Measurements from ENCODE around the gene LNX2.
A peak's percentile ranks its signal among the peaks of the same experiment; 100 is the strongest.

Gene LNX2

DNA sequence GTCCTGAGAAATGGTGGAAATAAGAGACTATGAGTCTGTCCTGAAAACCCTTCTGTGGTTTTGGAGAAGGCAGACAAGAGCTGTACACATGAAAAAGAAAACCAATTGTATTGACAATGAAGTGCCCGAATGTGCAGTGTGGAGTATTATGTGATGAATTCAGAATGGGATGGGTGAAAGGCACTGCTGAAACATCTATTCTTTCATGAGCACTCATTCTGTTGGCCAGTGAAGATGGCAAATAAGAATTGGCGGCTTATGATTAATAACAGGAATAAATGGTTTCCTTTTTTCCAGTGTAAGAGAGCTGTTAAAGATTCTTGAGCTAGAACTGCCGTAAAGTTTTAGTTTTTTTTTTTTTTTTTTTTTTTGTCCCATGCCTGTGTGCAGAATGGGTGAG, 7.1 kb upstream of the LNX2 start:
- H3K27ac Mint-ChIP-seq: no peak overlapping the region

GRCh38 chr13:27625839-27626238, 5.5 kb upstream of the LNX2 start:
- H3K9me3 Mint-ChIP-seq: peaks cover 5% of the 10 kb centered on the region
- H3K4me1 Mint-ChIP-seq: peaks cover 78% of the 10 kb centered on the region
- no peak overlapping the region for H3K4me3 Mint-ChIP-seq
- H3K36me3 Mint-ChIP-seq: peaks cover 31% of the 10 kb centered on the region
- no peaks in the 10 kb centered on the region for H3K27me3 Mint-ChIP-seq
- peak overlapping the region; percentile 43 for H3K27ac Mint-ChIP-seq

More for the DNA sequence above, 7.1 kb upstream of the LNX2 start:
- Mint-ChIP-seq H3K27me3 (no peaks in the 10 kb centered on the region), H3K9me3 (peaks cover 5% of the 10 kb centered on the region), H3K4me3 (no peak overlapping the region), H3K36me3 (peaks cover 40% of the 10 kb centered on the region), H3K4me1 (peaks cover 91% of the 10 kb centered on the region)

DNA sequence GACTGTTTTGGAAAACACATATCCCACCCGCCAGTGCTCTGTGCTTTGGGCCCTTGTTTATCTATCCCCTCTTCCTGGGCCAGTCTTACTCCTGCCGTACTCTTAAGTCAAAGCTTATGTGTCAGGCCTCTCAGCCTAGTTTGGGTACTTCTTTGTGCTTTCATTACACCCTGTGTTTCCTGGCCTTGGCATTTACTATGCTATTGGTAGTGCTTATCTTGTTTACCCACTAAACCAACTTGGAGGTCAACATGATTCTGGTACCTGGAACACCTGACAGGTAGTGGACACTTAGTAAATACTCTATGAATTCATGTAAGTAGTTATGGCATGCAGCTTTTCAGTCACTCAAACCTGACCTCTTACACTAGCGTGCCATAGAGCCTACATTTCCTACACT, 3.7 kb upstream of the LNX2 start:
- Mint-ChIP-seq H3K4me1 (peaks cover 76% of the 10 kb centered on the region), H3K27me3 (no peaks in the 10 kb centered on the region), H3K4me3 (peak overlapping the region; percentile 97), H3K27ac (no peak overlapping the region), H3K9me3 (peaks cover 5% of the 10 kb centered on the region), H3K36me3 (peaks cover 30% of the 10 kb centered on the region)

DNA sequence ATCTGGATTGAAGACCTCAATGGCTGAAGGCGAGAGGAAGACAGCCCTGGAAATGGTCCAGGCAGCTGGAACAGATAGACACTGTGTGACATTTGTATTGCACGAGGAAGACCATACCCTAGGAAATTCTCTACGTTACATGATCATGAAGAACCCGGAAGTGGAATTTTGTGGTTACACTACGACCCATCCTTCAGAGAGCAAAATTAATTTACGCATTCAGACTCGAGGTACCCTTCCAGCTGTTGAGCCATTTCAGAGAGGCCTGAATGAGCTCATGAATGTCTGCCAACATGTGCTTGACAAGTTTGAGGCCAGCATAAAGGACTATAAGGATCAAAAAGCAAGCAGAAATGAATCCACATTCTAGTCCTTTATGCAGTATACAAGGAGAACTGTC, 2.6 kb upstream of the LNX2 start:
- Mint-ChIP-seq H3K27ac (no peak overlapping the region), H3K9me3 (peaks cover 5% of the 10 kb centered on the region), H3K4me3 (peak overlapping the region; percentile 97), H3K27me3 (no peaks in the 10 kb centered on the region), H3K36me3 (peaks cover 30% of the 10 kb centered on the region), H3K4me1 (peaks cover 76% of the 10 kb centered on the region)

- Mint-ChIP-seq H3K27ac (peak overlapping the region; percentile 91), H3K4me3 (peak overlapping the region; percentile 97)
These were observed 1.9 kb upstream of the LNX2 start for GRCh38 chr13:27622102-27622820.

GRCh38 chr13:27621366-27622101, 1.2 kb upstream of the LNX2 start, which contains the start of gene POLR1D:
POLR1D (plus strand) TSS chr13:27621892; CDS start chr13:27621984, 92 bp downstream.
- peaks cover 5% of the 10 kb centered on the region for H3K9me3 Mint-ChIP-seq
- peak within 1 kb of the TSS; percentile 97 for H3K4me3 Mint-ChIP-seq
- peaks cover 24% of the 10 kb centered on the region for H3K36me3 Mint-ChIP-seq
- peaks cover 68% of the 10 kb centered on the region for H3K4me1 Mint-ChIP-seq
- H3K27me3 Mint-ChIP-seq: no peaks in the 10 kb centered on the region
- H3K27ac Mint-ChIP-seq: peak within 1 kb of the TSS; percentile 91

More at GRCh38 chr13:27622102-27622820, 1.9 kb upstream of the LNX2 start:
- H3K9me3 Mint-ChIP-seq: peaks cover 5% of the 10 kb centered on the region
- H3K27me3 Mint-ChIP-seq: no peaks in the 10 kb centered on the region
- H3K4me1 Mint-ChIP-seq: peaks cover 76% of the 10 kb centered on the region
- peaks cover 27% of the 10 kb centered on the region for H3K36me3 Mint-ChIP-seq

- peaks cover 24% of the 10 kb centered on the region for H3K36me3 Mint-ChIP-seq
- H3K27ac Mint-ChIP-seq: peak overlapping the region; percentile 89
- no peaks in the 10 kb centered on the region for H3K27me3 Mint-ChIP-seq
- peaks cover 5% of the 10 kb centered on the region for H3K9me3 Mint-ChIP-seq
- H3K4me1 Mint-ChIP-seq: peaks cover 63% of the 10 kb centered on the region
- peak overlapping the region; percentile 95 for H3K4me3 Mint-ChIP-seq
These were observed 712 bp upstream of the LNX2 start for GRCh38 chr13:27621116-27621365.

GRCh38 chr13:27619728-27620376, 477 bp downstream of the LNX2 start:
- peaks cover 16% of the 10 kb centered on the region for H3K36me3 Mint-ChIP-seq
- H3K27me3 Mint-ChIP-seq: no peaks in the 10 kb centered on the region
- peak overlapping the region; percentile 95 for H3K4me3 Mint-ChIP-seq
- peak overlapping the region; percentile 84 for H3K27ac Mint-ChIP-seq
- peaks cover 1% of the 10 kb centered on the region for H3K9me3 Mint-ChIP-seq
- H3K4me1 Mint-ChIP-seq: peaks cover 60% of the 10 kb centered on the region

- Mint-ChIP-seq H3K27ac (peak overlapping the region; percentile 84), H3K27me3 (no peaks in the 10 kb centered on the region), H3K4me3 (peak overlapping the region; percentile 95), H3K9me3 (no peaks in the 10 kb centered on the region), H3K4me1 (peaks cover 59% of the 10 kb centered on the region), H3K36me3 (peaks cover 15% of the 10 kb centered on the region)
These were observed 1.1 kb downstream of the LNX2 start for GRCh38 chr13:27619093-27619727.

GRCh38 chr13:27617881-27618321, 2.4 kb downstream of the LNX2 start:
- Mint-ChIP-seq H3K36me3 (peaks cover 6% of the 10 kb centered on the region), H3K9me3 (no peaks in the 10 kb centered on the region), H3K27me3 (no peaks in the 10 kb centered on the region), H3K4me1 (peaks cover 58% of the 10 kb centered on the region), H3K27ac (no peak overlapping the region), H3K4me3 (no peak overlapping the region)

DNA sequence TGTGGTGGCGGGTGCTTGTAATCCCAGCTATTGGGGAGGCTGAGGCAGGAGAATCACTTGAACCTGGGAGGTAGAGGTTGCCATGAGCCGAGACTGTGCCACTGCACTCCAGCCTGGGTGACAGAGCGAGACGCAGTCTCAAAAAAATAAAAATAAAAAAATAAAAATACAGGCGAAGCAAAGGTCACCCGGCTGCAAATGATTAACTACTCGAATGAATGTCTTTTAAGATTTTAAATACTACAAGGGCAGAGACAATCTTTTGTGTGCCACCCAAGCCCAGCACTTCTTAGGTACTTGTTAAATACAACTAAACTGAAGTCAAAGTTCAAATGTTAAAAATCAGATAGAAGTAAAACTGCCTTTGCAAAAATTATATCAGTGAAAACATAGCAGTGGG, 6.7 kb downstream of the LNX2 start:
- Mint-ChIP-seq H3K27ac (no peak overlapping the region), H3K9me3 (no peaks in the 10 kb centered on the region), H3K27me3 (no peaks in the 10 kb centered on the region), H3K4me3 (no peak overlapping the region), H3K4me1 (peaks cover 64% of the 10 kb centered on the region), H3K36me3 (peaks cover 5% of the 10 kb centered on the region)

DNA sequence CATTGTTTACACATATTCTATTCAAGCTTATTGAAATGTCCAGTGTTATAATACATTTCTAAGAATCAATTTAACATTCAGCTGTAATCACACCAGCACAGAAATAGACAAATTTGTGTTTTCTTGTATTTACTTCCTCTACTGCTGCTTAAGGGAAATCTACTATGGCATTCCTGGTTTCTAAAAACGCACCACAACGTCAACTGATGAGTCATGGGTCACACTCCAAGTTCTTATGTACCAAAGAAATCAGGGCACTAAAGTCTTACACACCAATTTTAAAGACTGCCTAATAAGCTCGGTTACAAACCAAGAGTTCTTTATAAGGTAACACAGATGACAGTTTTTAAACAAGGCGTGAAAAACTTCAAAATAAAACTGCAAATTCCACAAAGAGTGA, 13.2 kb downstream of the LNX2 start:
- Mint-ChIP-seq H3K27me3 (no peaks in the 10 kb centered on the region), H3K4me3 (no peak overlapping the region), H3K4me1 (peaks cover 52% of the 10 kb centered on the region), H3K36me3 (peaks cover 9% of the 10 kb centered on the region), H3K9me3 (no peaks in the 10 kb centered on the region), H3K27ac (no peak overlapping the region)

DNA sequence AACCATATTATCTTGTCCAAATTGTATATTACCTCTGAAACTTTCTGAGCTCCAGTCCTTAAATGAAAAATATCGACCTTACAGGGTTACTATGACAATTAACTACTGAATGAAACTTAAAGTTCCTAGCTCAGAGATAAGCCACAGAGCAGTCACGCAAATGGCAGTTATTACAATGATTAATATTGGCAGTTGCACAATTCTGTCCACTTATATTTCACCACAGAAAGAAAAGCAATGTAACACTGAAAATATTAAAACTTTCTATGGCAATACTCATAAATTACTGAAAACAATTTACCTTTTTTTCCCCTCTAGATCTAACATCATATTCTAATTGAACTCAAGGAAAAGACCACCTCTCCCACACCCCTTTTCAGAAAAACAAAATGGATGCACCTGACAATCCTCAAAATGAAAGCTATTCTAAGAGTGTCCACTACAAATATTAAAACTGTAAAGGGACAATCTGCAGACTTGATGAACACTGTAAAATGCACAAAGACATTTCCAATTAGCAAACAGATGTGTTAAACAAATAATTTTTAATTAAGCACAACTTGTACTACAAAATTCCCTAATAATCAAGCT, 14.6 kb downstream of the LNX2 start:
- Mint-ChIP-seq H3K27ac (no peak overlapping the region), H3K9me3 (no peaks in the 10 kb centered on the region), H3K27me3 (no peaks in the 10 kb centered on the region), H3K36me3 (peaks cover 9% of the 10 kb centered on the region), H3K4me3 (no peak overlapping the region), H3K4me1 (peaks cover 48% of the 10 kb centered on the region)

DNA sequence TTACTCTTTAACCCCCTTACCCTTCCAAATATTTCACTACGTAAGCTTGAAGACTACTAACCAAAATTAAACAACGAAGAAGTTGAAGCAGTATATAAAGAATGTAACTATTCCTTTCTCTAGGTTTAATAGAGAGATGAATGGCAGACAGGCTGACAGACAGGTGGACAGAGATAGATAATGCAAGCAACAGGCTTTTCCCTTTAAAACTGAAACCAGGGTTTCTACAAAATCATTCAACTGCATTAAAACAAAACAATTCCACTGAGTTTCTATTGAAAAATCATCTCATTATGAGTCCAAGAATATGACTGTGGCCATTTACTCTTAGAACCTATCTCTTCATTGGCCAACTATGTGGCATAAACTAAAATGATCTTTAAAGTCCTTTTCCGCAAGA, 15.2 kb downstream of the LNX2 start:
- Mint-ChIP-seq H3K4me1 (peaks cover 48% of the 10 kb centered on the region), H3K27ac (no peak overlapping the region), H3K36me3 (peaks cover 9% of the 10 kb centered on the region), H3K4me3 (no peak overlapping the region), H3K27me3 (no peaks in the 10 kb centered on the region), H3K9me3 (no peaks in the 10 kb centered on the region)

- Mint-ChIP-seq H3K27me3 (no peaks in the 10 kb centered on the region), H3K4me1 (peaks cover 45% of the 10 kb centered on the region), H3K9me3 (no peaks in the 10 kb centered on the region), H3K27ac (no peak overlapping the region), H3K36me3 (peaks cover 9% of the 10 kb centered on the region), H3K4me3 (no peak overlapping the region)
These were observed 18.5 kb downstream of the LNX2 start for GRCh38 chr13:27601803-27602202.

All from activated naive CD4-positive, alpha-beta T cell treated with anti-CD3 and anti-CD28 coated beads, Interleukin-2, amount 50 U/mL, for 24 hours (primary cell).